Endometrial microvascular endothelial cells (primary cell): ENCODE measurements around the gene PRKD1. TPM values are rescaled to one million over a fixed set of nuclear protein-coding genes. Genes with fewer than 3 reads are reported as not detected.

Source experiments
- in situ Hi-C: cut with HindIII; loops from 2 replicates; pipeline ENCODE4 v1.10.0; 2017; ENCODE audit warnings: low sequenced_read_pairs, low pct_unique_long_range_greater_than_20kb; ENCODE audit errors: inconsistent ontology term
- total RNA-seq: library from RNA; depleted of rRNA; stranded (reverse); fragments of >200 nt; gene quantifications from one replicate; pipeline ENCODE4 v1.2.3, GENCODE V29; 2015; ENCODE audit errors: inconsistent ontology term

Gene PRKD1
- total RNA-seq, 1 donor from 2014 or later, result 6.1 TPM

GRCh38 chr14:29587761-29588470 lies 339.7 kb downstream of the PRKD1 start:
- in situ Hi-C loops, result no loop called here

GRCh38 chr14:29587046-29587445 lies 340.6 kb downstream of the PRKD1 start:
- in situ Hi-C loops, result no loop called here

- in situ Hi-C loops, result no loop called here
Measured at GRCh38 chr14:29584992-29585391, 342.7 kb downstream of the PRKD1 start.

- in situ Hi-C loops, result no loop called here
Measured at GRCh38 chr14:29580763-29581162, 346.9 kb downstream of the PRKD1 start.

GRCh38 chr14:29579838-29580237 lies 347.8 kb downstream of the PRKD1 start:
- in situ Hi-C loops, result no loop called here

GRCh38 chr14:29576927-29577326 lies 350.7 kb downstream of the PRKD1 start:
- in situ Hi-C loops, result no loop called here

GRCh38 chr14:29569194-29569593 lies 358.5 kb downstream of the PRKD1 start:
- in situ Hi-C loops, result no loop called here

- in situ Hi-C loops, result no loop called here
Measured at GRCh38 chr14:29566194-29566593, 361.5 kb downstream of the PRKD1 start.

GRCh38 chr14:29558516-29558915 lies 369.1 kb downstream of the PRKD1 start:
- in situ Hi-C loops, result no loop called here

- in situ Hi-C loops, result no loop called here
Measured at GRCh38 chr14:29554335-29554734, 373.3 kb downstream of the PRKD1 start.

GRCh38 chr14:29553427-29553826 lies 374.2 kb downstream of the PRKD1 start:
- in situ Hi-C loops, result no loop called here

GRCh38 chr14:29548948-29549370 lies 378.7 kb downstream of the PRKD1 start:
- in situ Hi-C loops, result loop anchor here (25.0 kb wide), 1 partner anchor 787 kb away; the partner anchor contains the start of gene FOXG1

- in situ Hi-C loops, result loop anchor here (25.0 kb wide), 1 partner anchor 783 kb away; the partner anchor contains the start of gene FOXG1
Measured at GRCh38 chr14:29545714-29546113, 381.9 kb downstream of the PRKD1 start.

GRCh38 chr14:29536886-29537511 lies 390.6 kb downstream of the PRKD1 start:
- in situ Hi-C loops, result loop anchor here (25.0 kb wide), 1 partner anchor 775 kb away; the partner anchor contains the start of gene FOXG1

- in situ Hi-C loops, result loop anchor here (25.0 kb wide), 1 partner anchor 767 kb away; the partner anchor contains the start of gene FOXG1
Measured at GRCh38 chr14:29529418-29529817, 398.2 kb downstream of the PRKD1 start.

GRCh38 chr14:29528889-29529288 lies 398.8 kb downstream of the PRKD1 start:
- in situ Hi-C loops, result loop anchor here (25.0 kb wide), 1 partner anchor 767 kb away; the partner anchor contains the start of gene FOXG1

- in situ Hi-C loops, result loop anchor here (25.0 kb wide), 1 partner anchor 765 kb away; the partner anchor contains the start of gene FOXG1
Measured at GRCh38 chr14:29527286-29527685, 400.4 kb downstream of the PRKD1 start.
